CMK (cell line): ENCODE results near the gene KCNJ16.

Source experiments
- DNase-seq: peaks from one replicate; pipeline ENCODE4 v3.0.0-alpha.2; 2010; ENCODE audit warnings: low read depth

The KCNJ16 gene

DNA sequence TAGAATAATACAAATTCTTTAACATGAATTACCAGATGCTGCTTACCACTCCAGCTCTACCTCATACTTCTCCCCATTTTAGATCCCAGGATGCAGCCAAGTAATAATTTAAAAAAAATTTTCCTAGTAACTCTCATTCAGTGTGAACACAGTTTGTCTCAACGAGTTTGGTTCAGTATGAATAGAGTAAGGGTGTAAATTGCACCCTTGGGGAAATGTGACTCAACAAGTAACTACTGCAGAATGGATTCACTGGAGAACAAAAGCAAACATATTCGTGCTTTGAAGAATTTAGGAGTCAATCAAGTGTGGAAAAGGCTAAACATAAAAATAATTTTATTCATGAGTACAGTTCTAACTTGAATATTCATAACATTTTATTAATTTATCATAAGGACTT lies 23.0 kb downstream of the KCNJ16 start:
- DNase-seq, result no peak

GRCh38 chr17:70099294-70099693 lies 24.3 kb downstream of the KCNJ16 start:
- DNase-seq, result no peak

- DNase-seq, result no peak
Measured at GRCh38 chr17:70099884-70100283, 24.9 kb downstream of the KCNJ16 start.

DNA sequence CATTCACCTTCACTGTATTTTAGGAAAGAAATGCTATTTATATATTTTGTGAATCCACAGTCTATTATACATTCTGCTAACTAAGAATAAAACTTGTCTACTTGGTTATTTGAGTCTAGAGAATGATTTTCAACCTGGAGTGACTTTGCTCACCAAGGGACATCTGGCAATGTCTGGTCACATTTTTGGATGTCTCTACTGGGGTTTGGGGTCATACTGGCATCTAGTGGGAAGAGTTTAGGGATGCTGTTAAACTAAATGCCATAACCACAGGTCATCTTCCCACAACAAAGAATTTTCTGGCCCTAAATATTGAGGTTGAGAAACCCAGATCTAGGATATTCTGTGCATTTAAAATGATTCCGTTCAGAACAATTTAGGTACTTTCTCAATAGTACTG lies 26.0 kb downstream of the KCNJ16 start:
- DNase-seq, result no peak

DNA sequence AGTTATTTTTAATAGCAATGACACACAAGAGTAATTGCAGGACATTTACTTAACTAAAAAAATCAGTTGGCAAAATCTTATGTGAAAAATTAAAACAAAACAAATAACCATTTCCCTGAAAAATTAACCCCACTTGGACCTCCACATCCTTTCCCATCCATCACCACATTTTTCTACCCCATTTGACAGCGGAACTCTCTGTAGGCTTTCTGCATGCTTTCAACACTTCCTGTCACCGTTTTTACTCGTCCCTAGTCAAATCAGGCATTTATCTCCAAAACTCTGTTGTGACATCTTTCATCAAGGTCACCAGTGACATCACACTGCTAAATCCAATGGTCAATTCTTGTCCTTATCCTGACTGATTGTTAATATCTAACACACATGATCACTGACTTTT lies 27.5 kb downstream of the KCNJ16 start:
- no peak for DNase-seq

DNA sequence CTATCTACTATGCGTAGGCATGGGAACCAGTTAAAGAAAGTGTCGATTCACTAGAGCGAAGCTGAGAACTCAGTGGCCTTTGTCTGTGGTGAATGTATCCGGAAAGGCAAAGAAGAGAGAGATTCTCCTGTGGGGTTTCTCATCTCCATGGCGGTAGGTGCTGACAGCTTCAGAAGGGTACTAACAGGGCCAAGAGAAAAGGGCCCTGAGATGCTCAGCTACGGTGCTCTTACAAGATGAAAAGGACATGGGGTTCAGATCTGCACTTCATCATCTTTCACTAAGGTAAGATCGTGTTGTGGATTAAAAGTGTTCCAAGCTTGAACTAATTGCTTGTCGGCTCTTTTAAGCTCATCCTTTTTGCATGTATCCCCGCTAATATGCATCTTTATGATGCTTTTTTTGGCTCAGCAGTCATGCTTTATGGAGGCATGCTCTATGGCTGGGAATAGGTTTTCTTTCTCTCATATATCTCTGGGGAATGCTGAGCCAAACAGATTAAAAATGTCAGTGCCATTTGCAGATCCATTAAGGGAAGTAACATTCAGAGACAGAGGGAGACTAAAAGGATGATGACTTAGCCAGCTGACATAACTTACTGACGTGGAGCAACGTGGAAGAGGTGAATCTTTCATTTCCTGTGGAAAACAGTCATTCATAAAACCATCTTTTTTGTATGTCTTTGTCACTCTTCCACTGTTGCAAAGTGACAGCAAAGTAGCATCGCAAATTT lies 29.9 kb downstream of the KCNJ16 start:
- no peak for DNase-seq

DNA sequence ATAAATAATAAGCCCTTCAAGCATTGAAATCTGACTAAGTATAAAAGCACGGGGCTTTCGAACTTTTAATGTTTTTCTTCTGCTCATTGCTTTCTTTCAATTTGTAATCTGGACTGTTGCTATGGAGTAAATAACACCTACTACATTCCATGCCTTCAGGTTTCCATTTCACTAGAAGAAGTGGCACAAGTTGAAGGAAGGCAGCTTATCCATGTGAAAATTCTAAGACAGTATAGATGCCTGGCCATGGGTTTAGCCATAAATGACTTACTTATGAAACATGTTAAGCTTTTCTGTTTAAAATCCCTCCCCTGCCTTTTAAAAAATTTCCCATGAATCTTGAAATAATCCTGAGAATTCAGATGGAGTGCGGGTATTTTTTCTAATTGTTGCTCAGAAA lies 30.6 kb downstream of the KCNJ16 start:
- DNase-seq, result no peak

DNA sequence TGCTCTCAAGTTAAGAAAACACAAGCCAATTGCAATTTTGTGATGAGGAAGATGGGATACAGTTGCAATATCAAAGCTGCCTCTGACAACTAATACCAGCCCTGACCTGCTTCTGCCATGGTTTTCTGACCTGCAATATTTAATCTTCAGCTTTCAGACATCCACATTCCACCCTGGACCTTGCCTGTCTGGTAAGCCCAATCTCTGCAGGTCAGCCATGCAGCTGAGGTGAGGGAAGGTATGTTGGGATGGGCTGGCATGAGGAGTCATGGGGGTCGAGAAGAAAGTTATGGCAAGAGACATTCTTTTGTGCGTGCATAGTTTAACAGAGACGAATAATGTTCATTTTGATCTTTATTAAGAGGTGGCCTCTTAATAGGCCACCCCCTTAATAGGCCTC lies 31.5 kb downstream of the KCNJ16 start:
- no peak for DNase-seq

GRCh38 chr17:70107441-70107840 lies 32.4 kb downstream of the KCNJ16 start:
- no peak for DNase-seq

- DNase-seq, result no peak
Measured at GRCh38 chr17:70107904-70108565, 33.0 kb downstream of the KCNJ16 start.

DNA sequence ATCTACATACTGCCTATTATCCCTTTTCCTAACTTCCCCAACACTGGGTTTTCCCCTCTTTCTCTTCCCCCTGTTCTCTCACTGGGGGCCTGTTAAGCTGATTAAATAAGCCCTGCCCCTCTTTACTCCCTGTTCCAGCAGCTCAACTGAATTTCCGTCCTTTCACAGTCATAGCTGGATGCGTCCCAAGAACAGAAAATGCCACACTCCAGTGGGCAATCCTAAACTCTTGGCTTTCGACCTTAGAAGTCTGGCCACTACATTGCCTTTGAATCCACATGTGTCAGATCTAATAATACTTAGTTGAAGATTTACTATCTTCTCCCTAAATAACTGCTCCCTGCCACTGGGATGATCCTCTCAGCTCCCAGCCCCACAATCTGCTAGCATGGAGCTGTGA lies 34.5 kb downstream of the KCNJ16 start:
- no peak for DNase-seq

DNA sequence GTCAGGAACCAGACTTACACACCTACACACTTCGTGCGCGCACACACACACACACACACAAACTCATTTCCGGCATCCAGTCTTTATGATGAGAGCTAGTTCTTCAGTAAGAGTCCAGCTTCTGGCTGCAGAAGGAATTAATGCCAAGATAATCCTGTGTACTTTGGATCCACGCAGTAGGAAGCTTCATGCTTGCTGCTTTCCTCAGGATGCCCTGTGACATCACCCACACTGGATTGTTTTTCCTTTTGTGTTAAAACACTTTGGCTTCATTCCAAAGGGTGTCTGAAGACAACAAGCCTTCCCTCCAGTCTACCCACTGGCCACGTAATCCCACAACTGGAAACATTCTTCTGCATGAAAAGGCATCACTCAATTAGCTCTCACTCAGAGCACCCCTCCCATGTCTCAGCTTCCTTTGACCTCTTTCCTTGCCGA lies 35.4 kb downstream of the KCNJ16 start:
- no peak for DNase-seq

DNA sequence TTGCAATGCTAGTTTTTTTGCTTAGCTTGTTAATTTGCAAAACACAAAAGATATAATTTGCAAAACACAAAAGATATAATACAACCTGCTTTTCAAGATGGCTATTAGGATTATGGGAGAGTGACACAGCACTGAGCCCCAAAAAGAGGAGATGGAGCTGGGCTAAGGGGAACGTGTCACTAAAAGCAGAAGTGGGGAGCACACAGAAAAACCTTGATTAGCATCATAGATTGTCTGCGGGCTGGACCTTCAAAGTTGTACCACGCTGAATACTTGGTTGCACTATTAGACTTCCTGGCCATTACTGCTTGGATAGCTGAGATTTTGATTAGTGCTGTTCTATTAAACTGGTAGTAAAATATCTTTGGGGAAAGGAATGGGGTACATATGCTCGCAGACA lies 36.2 kb downstream of the KCNJ16 start:
- DNase-seq, result no peak

DNA sequence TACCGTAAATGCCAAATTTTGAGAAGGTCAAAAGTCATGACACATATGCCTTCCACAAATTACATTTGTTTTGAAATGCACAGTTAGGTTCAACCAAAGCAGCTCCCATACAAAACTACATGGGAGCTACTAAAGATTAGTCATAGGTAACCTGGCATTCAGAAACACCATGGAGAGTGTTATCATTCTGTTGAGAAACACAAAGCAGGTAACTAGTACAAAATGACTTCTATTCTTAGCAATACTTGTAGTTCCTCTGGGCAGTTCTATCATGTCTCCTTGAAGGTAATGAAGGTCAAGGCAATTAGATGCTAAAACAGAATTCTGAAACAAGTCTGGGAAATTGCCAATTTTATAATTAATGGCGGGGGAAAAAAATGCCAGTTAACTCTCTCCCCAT lies 39.4 kb downstream of the KCNJ16 start:
- no peak for DNase-seq

DNA sequence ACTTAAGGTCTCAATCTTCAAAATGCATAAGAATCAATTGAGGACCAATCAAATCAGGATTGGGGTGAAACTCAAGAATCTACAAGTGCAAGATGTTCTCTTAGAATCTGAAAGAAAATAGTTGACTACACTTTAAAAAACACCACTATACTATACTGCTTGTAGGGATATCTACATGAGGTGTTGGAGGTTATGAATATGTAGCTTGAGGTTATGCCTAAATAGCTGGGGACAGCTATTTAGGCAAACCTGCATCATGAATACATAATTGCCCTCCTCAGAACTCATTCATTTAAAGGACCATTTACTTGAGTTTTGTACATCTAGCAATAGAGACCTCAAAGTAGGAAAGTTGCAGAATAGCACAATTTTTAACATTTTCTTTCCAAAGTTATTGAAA lies 40.1 kb downstream of the KCNJ16 start:
- DNase-seq, result no peak

DNA sequence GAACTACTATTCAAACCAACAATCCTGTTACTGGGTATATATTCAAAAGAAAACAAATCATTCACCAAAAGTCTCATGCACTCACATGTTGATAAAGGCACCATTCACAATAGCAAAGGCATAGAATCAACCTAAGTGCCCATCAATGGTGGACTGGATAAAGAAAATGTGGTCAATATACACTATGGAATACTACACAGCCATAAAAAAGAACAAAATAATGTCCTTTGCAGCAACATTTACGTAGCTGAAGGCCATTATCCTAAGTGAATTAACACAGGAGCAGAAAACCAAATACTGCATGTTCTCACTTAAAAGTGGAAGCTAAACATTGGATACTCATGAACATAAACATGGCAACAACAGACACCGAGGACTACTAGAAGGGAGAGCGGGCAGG lies 41.9 kb downstream of the KCNJ16 start:
- DNase-seq, result no peak

- no peak for DNase-seq
Measured at GRCh38 chr17:70119545-70119944, 44.5 kb downstream of the KCNJ16 start.

DNA sequence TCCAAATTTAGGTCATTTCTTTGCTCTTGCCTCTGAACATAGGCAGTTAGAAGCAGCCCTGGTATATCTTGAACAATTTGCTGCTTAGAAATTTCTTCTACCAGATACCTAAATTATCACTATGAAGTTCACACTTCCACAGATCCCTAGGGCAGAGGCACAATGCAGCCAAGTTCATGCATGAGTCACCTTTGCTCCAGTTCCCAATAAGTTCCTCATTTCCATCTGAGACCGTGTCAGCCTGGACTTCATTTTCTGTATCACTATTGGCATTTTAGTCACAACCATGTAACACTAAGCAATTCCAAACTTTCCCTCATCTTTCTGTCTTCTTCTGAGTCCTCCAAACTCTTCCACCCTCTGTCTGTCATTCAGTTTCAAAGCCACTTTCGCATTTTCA lies 45.0 kb downstream of the KCNJ16 start:
- no peak for DNase-seq

- DNase-seq, result no peak
Measured at GRCh38 chr17:70120425-70120824, 45.4 kb downstream of the KCNJ16 start.

- no peak for DNase-seq
Measured at GRCh38 chr17:70121126-70121525, 46.1 kb downstream of the KCNJ16 start.

DNA sequence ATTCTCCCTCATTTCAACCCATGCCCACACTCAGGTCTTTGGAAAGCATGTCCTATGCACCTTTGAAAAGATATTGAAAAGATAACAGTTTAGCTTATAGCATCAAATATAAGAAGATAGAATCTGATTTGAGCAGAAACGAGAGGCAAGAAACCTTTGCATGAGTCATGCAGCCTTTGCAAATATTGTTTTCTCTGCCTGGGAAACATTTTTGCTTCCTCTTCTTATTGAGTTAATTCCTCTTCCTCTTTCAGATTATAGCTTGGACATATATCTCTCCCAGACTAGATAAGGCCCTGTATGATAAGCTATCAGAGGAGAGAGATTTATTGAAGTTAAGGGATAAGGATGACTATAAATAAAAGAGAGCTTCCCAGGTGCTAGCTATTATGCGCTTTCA lies 48.2 kb downstream of the KCNJ16 start:
- DNase-seq, result no peak

GRCh38 chr17:70124723-70125122 lies 49.7 kb downstream of the KCNJ16 start:
- no peak for DNase-seq

- no peak for DNase-seq
Measured at GRCh38 chr17:70127221-70127873, 52.3 kb downstream of the KCNJ16 start.
